Peyer's patch (tissue), 4 donors: ENCODE results near the gene FKBP7.

Experiments
- CTCF ChIP-seq, 6 experiments: fragments of 450-650 bp in 4 of 6; fragments of 200-600 bp in 2 of 6; sonication (generic) in 1 of 6; IDR thresholded peaks; one replicate each; pipeline ENCODE4 v1.5.1; 2017 to 2019; ENCODE audit warnings: antibody characterized with exemption in 6 of 6, mild to moderate bottlenecking in 3 of 6, moderate library complexity in 1 of 6
- POLR2A ChIP-seq, 2 donors: fragments of 450-650 bp; IDR thresholded peaks; one replicate each; pipeline ENCODE4 v1.5.1; 2017; ENCODE audit warnings: antibody characterized with exemption in 2 of 2, mild to moderate bottlenecking in 2 of 2, moderate library complexity in 2 of 2

GRCh38 chr2:178522950-178523595, 44.7 kb upstream of the FKBP7 start:
- TF ChIP-seq CTCF (IDR thresholded peaks at IDR 0.05) (peak; percentile 34 to 80 (median 64)), POLR2A (IDR thresholded peaks at IDR 0.05) (peak in 1 of 2 donors; percentile 28)
